Upper lobe of left lung (tissue), 4 donors: ENCODE data around the gene RUVBL2.

Source experiments
- CTCF ChIP-seq, 6 experiments: fragments of 450-650 bp in 4 of 6; fragments of 200-600 bp in 2 of 6; sonication (generic) in 2 of 6; IDR thresholded peaks; one replicate each; pipeline ENCODE4 v1.5.1; 2016 to 2019; ENCODE audit warnings: antibody characterized with exemption in 6 of 6
- EP300 ChIP-seq, 4 donors: sonication (generic); formaldehyde crosslinking; IDR thresholded peaks; one replicate each; pipeline ENCODE4 v1.5.1; 2017; ENCODE audit warnings: antibody characterized with exemption in 4 of 4, control low read depth in 2 of 4
- POLR2A ChIP-seq, 4 donors: fragments of 450-650 bp; IDR thresholded peaks; one replicate each; pipeline ENCODE4 v1.5.1; 2016 to 2017; ENCODE audit warnings: antibody characterized with exemption in 4 of 4, mild to moderate bottlenecking in 2 of 4
- POLR2AphosphoS5 ChIP-seq, 2 donors: sonication (generic); formaldehyde crosslinking; IDR thresholded peaks; one replicate each; pipeline ENCODE4 v1.5.1; 2017; ENCODE audit warnings: antibody characterized with exemption in 2 of 2

- no peak for TF ChIP-seq CTCF (IDR thresholded peaks at IDR 0.05)
- TF ChIP-seq EP300 (IDR thresholded peaks at IDR 0.05), result no peak
- no peak for TF ChIP-seq POLR2A (IDR thresholded peaks at IDR 0.05)
- no peak for TF ChIP-seq POLR2AphosphoS5 (IDR thresholded peaks at IDR 0.05)
Observed at GRCh38 chr19:48955308-48955958, 38.3 kb upstream of the RUVBL2 start.
